NT2/D1 (cell line): ENCODE data around the gene SYNE4.

Experiments
- SUZ12 ChIP-seq: IDR thresholded peaks from 2 replicates; pipeline ENCODE4 v1.6.1; 2011; ENCODE audit not compliant: insufficient read length, insufficient read depth; ENCODE audit errors: extremely low read depth
- YY1 ChIP-seq: IDR thresholded peaks from 2 replicates; pipeline ENCODE4 v1.6.1; 2011; ENCODE audit not compliant: insufficient read length, insufficient read depth

DNA sequence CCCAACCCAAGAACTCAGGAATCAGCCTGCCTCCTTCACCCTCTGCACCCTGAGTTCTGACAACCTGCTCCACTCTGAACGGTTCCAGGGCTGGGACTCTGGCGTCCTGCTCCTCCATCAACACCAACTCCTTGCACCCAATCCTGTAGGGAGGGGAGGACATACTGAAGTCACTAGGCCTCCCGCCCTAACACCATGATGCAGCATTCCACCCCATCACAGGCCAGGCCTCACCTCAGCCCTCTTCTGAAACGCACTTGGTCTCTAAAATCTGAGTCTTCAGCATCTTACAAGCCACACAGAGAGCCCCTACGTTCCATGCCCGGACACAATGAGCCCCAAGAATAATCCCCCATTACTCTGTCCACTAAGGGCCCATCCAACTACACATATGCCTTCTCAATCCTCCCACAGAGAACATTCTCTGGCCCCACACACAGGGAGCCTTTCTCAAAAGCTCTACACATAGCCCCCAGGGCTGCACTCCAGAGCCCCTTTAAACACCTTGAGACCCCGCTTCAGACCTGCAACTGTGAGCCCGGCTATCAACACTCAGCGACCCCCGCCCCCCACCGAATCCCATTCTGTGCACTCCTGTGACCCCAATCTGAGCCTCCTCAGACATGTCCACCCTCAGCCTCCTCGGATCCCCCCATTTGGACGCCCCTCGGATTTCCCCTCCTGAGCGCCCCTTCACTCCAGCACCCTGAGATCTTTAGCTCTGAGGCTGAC, 4.8 kb upstream of the SYNE4 start:
- TF ChIP-seq SUZ12 (no peak), YY1 (no peak)
